B cell (primary cell): Measurements from ENCODE around the gene AS3MT. TPM values are rescaled to one million over a fixed set of nuclear protein-coding genes. Genes with fewer than 3 reads are reported as not detected.
"Not testable (repeated sequence)": the region's sequence is repeated elsewhere in the genome, so short reads cannot be mapped to it uniquely, and the experiment has no call there.

Experiments used
- ATAC-seq: fragments of 200-7000 bp; cut with Tn5 transposase; one replicate; pipeline ENCODE4 v1.10.0; 2021; ENCODE audit warnings: low read depth, mild to moderate bottlenecking, moderate number of reproducible peaks, moderate library complexity
- CTCF ChIA-PET: fragments of 350-600 bp; sonication (Branson Sonifier 250); formaldehyde crosslinking; loops from one replicate; lab custom pipeline; 2021; ENCODE audit warnings: antibody characterized with exemption, inconsistent platforms; lab: Charles Lee
- POLR2A ChIA-PET: fragments of 350-600 bp; sonication (Branson Sonifier 250); formaldehyde crosslinking; loops from one replicate; lab custom pipeline; 2021; ENCODE audit warnings: antibody characterized with exemption; lab: Charles Lee
- DNase-seq: peaks from one replicate; pipeline ENCODE4 v3.0.0; 2013
- H2AFZ ChIP-seq: 2 replicates; pipeline ENCODE4 v1.6.1; 2012; ENCODE audit warnings: mild to moderate bottlenecking, low read depth, low read length; ENCODE audit not compliant: insufficient read depth, poor library complexity, severe bottlenecking
- H3K27ac ChIP-seq, 2 donors: 1 replicate in 1 of 2; 2 replicates in 1 of 2; pipeline ENCODE4 v1.5.1; 2012 to 2013; ENCODE audit warnings: low read length in 2 of 2, mild to moderate bottlenecking in 2 of 2, moderate library complexity in 1 of 2
- H3K27me3 ChIP-seq, 4 experiments: fragments of 200-600 bp in 1 of 4; sonication (generic) in 1 of 4; replicated peaks in 1 of 4; 1 replicate in 2 of 4; 2 replicates in 2 of 4; pipeline versions ENCODE4 v1.6.1 to v1.7.0; 2013 to 2016; ENCODE audit warnings: low read length in 3 of 4, mild to moderate bottlenecking in 2 of 4, mixed read lengths in 1 of 4, moderate library complexity in 1 of 4; ENCODE audit not compliant: insufficient read depth in 4 of 4, control insufficient read depth in 3 of 4; ENCODE audit errors: control extremely low read depth in 1 of 4
- H3K36me3 ChIP-seq, 2 experiments: replicated peaks in 1 of 2; 1 replicate in 1 of 2; 2 replicates in 1 of 2; pipeline versions ENCODE4 v1.6.1 to v1.7.1; 2013; ENCODE audit warnings: low read length in 1 of 2; ENCODE audit not compliant: insufficient read depth in 2 of 2, control insufficient read depth in 1 of 2; ENCODE audit errors: control extremely low read depth in 1 of 2, extremely low read depth in 1 of 2
- H3K4me1 ChIP-seq, 2 donors: fragments of 200-600 bp in 1 of 2; sonication (generic) in 1 of 2; 1 replicate in 1 of 2; 2 replicates in 1 of 2; pipeline versions ENCODE4 v1.5.1 to v1.6.1; 2013 to 2017; ENCODE audit warnings: low read length in 2 of 2; ENCODE audit not compliant: control insufficient read depth in 2 of 2, insufficient read depth in 2 of 2
- H3K4me2 ChIP-seq: replicated peaks from 2 replicates; pipeline ENCODE3; 2012; ENCODE audit warnings: mild to moderate bottlenecking, low read depth, low read length; ENCODE audit not compliant: poor library complexity, severe bottlenecking
- H3K4me3 ChIP-seq, 5 experiments: fragments of 200-600 bp in 1 of 5; sonication (generic) in 1 of 5; 1 replicate in 3 of 5; 2 replicates in 2 of 5; pipeline versions ENCODE4 v1.5.1 to v1.7.0; 2011 to 2016; ENCODE audit warnings: low read length in 4 of 5, mild to moderate bottlenecking in 4 of 5, low read depth in 2 of 5, control low read depth in 1 of 5, moderate library complexity in 1 of 5; ENCODE audit not compliant: insufficient read depth in 1 of 5; ENCODE audit errors: control extremely low read depth in 1 of 5, extremely low read depth in 1 of 5
- H3K79me2 ChIP-seq: fragments of 200-600 bp; sonication (generic); one replicate; pipeline ENCODE4 v1.6.0; 2016; ENCODE audit warnings: low read length; ENCODE audit not compliant: control insufficient read depth, insufficient read depth
- H3K9ac ChIP-seq: fragments of 200-600 bp; sonication (generic); 2 replicates; pipeline ENCODE4 v1.6.1; 2017; ENCODE audit warnings: mild to moderate bottlenecking, low read length, moderate library complexity
- H3K9me3 ChIP-seq, 3 donors: one replicate each; pipeline versions ENCODE4 v1.6.1 to v1.7.1; 2013; ENCODE audit warnings: low read length in 2 of 3; ENCODE audit not compliant: control insufficient read depth in 2 of 3, insufficient read depth in 1 of 3; ENCODE audit errors: control extremely low read depth in 1 of 3
- H4K20me1 ChIP-seq: 2 replicates; pipeline ENCODE4 v1.6.0; 2012; ENCODE audit warnings: mild to moderate bottlenecking, low read length; ENCODE audit not compliant: insufficient read depth, control insufficient read depth, poor library complexity, severe bottlenecking
- H3K27ac Mint-ChIP-seq: one replicate; pipeline ENCODE4 v1.8.0; 2021; ENCODE audit warnings: mixed read lengths
- H3K27me3 Mint-ChIP-seq: one replicate; pipeline ENCODE4 v1.8.0; 2021; ENCODE audit warnings: mixed read lengths
- H3K4me1 Mint-ChIP-seq: one replicate; pipeline ENCODE4 v1.8.0; 2021; ENCODE audit warnings: mixed read lengths
- H3K4me3 Mint-ChIP-seq: one replicate; pipeline ENCODE4 v1.8.0; 2021; ENCODE audit warnings: mixed read lengths
- H3K9me3 Mint-ChIP-seq: one replicate; pipeline ENCODE4 v1.8.0; 2022; ENCODE audit warnings: mixed read lengths; ENCODE audit not compliant: insufficient read depth
- EZH2 ChIP-seq: IDR thresholded peaks from 2 replicates; pipeline ENCODE4 v1.6.1; 2012; ENCODE audit warnings: borderline replicate concordance, low read depth, mild to moderate bottlenecking, moderate library complexity, low read length; ENCODE audit not compliant: insufficient read depth, poor library complexity, severe bottlenecking
- WGBS: methylation state at CpG from one replicate; pipeline ENCODE4 v1.1.5; 2013; ENCODE audit warnings: missing lambda C conversion rate; ENCODE audit not compliant: insufficient coverage; 5-methylcytosine and 5-hydroxymethylcytosine counted together
- intact Hi-C: fragments of 100-400 bp; cut with micrococcal nuclease; formaldehyde crosslinking; loops from one replicate; pipeline ENCODE4 v1.10.0; 2022
- polyA plus RNA-seq: library from polyadenylated mRNA; depleted of rRNA; stranded (reverse); fragments of >200 nt; gene quantifications from 2 replicates; pipeline ENCODE4 v1.2.3, GENCODE V29; 2012
- total RNA-seq, 2 donors: library from RNA; stranded (reverse); fragments of 120-200 nt in 1 of 2; gene quantifications; 1 replicate in 1 of 2; 2 replicates in 1 of 2; pipeline versions ENCODE4 v1.2.3 to v1.2.4, GENCODE V29; 2013 to 2022
- TF ChIP-seq, protein P1 (sequence below): fragments of 200-600 bp; IDR thresholded peaks from one replicate; pipeline ENCODE4 v1.8.0; 2022; ENCODE audit warnings: antibody characterized with exemption, mild to moderate bottlenecking

The AS3MT gene
- total and polyA plus RNA-seq, 2 donors (not counting 1 experiment from before 2014, with no cell fraction given), result 0.25 TPM; not detected in 1

DNA sequence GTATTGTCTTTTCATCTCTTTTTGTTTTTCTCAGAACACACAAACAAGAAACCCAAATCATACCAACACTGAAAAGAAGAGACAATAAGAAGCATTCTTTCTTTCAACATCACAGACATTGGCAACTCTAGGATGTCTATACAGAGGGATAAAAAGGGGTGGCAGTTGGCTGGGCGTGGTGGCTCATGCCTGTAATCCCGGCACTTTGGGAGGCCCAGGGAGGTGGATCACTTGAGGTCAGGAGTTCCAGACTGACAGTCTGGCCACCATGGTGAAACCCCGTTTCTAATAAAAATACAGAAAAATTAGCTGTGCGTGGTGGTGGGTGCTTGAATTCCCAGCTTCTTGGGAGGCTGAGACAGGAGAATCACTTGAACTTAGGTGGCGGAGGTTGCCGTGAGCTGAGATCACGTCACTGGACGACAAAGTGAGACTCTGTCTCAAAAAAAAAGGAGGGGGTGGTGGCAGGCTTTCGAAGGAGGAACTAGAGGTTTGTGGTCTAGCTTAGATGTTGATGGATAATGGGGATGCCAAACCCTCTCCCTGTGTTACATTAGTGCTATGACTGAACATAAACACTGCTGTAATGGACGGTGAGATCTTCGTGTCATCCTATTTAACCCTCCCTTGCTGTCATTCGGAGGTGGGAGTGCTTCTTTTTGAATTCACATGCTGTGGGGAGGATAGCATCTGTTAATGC lies 58.2 kb downstream of the AS3MT start:
- H3K27me3 ChIP-seq, result no peaks in the 10 kb centered on the region
- H3K27me3 Mint-ChIP-seq, result no peaks in the 10 kb centered on the region
- no peaks in the 10 kb centered on the region for H3K9me3 Mint-ChIP-seq
- no peak overlapping the region for H3K27ac ChIP-seq
- peaks cover 0 to 5% (median 0%) of the 10 kb centered on the region in 3 donors for H3K9me3 ChIP-seq
- intact Hi-C loops, result no loop called here
- H3K4me2 ChIP-seq, result no peak overlapping the region
- H3K4me3 Mint-ChIP-seq, result no peak overlapping the region
- peak overlapping the region; percentile 72 for H3K27ac Mint-ChIP-seq
- POLR2A ChIA-PET, result no interaction called here
- DNase-seq (peak; percentile 22), ATAC-seq (peak; percentile 24)
- no peak overlapping the region for H3K9ac ChIP-seq
- peaks cover 0 to 7% of the 10 kb centered on the region in 2 donors for H3K4me1 ChIP-seq
- WGBS, result 30% methylated on average over 7 of the region's 12 CpGs
- peaks cover 0 to 1% of the 10 kb centered on the region in 2 experiments for H3K36me3 ChIP-seq
- no peaks in the 10 kb centered on the region for H4K20me1 ChIP-seq
- no peak overlapping the region for H3K4me3 ChIP-seq
- CTCF ChIA-PET, result no interaction called here
- TF ChIP-seq EZH2, result no peak
- TF ChIP-seq, protein P1, sequence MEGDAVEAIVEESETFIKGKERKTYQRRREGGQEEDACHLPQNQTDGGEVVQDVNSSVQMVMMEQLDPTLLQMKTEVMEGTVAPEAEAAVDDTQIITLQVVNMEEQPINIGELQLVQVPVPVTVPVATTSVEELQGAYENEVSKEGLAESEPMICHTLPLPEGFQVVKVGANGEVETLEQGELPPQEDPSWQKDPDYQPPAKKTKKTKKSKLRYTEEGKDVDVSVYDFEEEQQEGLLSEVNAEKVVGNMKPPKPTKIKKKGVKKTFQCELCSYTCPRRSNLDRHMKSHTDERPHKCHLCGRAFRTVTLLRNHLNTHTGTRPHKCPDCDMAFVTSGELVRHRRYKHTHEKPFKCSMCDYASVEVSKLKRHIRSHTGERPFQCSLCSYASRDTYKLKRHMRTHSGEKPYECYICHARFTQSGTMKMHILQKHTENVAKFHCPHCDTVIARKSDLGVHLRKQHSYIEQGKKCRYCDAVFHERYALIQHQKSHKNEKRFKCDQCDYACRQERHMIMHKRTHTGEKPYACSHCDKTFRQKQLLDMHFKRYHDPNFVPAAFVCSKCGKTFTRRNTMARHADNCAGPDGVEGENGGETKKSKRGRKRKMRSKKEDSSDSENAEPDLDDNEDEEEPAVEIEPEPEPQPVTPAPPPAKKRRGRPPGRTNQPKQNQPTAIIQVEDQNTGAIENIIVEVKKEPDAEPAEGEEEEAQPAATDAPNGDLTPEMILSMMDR, result no peak
- peaks cover 19% of the 10 kb centered on the region for H3K4me1 Mint-ChIP-seq
- peaks cover 22% of the 10 kb centered on the region for H3K79me2 ChIP-seq
- H2AFZ ChIP-seq, result no peak overlapping the region

DNA sequence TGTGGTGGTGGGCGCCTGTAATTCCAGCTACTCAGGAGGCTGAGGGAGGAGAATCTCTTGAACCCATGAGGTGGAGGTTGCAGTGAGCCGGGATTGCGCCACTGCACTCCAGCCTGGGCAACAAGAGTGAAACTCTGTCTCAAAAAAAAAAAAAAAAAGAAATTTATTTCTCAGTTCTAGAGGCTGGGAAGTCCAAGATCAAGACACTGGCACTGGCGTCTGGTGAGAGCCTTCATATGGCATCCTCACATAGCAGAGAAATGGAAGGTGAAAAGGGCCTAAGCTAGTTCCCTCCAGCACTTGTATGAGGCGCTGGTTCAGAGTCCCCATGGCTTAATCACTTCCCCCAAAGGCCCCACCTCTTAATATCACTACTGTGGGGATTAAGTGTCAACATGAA lies 59.2 kb downstream of the AS3MT start:
- CTCF ChIA-PET, H3K9me3 Mint-ChIP-seq: not testable (repeated sequence)

More for the DNA sequence above, 59.2 kb downstream of the AS3MT start:
- H3K27me3 ChIP-seq, H3K27me3 Mint-ChIP-seq, H4K20me1 ChIP-seq, H3K4me3 ChIP-seq, POLR2A ChIA-PET, intact Hi-C loops, H3K4me1 ChIP-seq, H3K27ac ChIP-seq, H2AFZ ChIP-seq, H3K4me2 ChIP-seq, H3K27ac Mint-ChIP-seq, ATAC-seq, H3K9me3 ChIP-seq, H3K36me3 ChIP-seq, H3K9ac ChIP-seq, H3K4me3 Mint-ChIP-seq, DNase-seq: not testable (repeated sequence)
- WGBS, result 94% methylated on average over 2 of the region's 5 CpGs
- peaks cover 11% of the 10 kb centered on the region for H3K4me1 Mint-ChIP-seq
- H3K79me2 ChIP-seq, result peaks cover 22% of the 10 kb centered on the region
